MV-4-11 (cell line): Measurements from ENCODE around the gene KIAA1671.

ENCODE experiments used
- DNase-seq: peaks from one replicate; lab custom pipeline; 2025; lab: John Stamatoyannopoulos, UW

The KIAA1671 gene

GRCh38 chr22:25146307-25146706, 193.8 kb downstream of the KIAA1671 start:
- no peak for DNase-seq

- no peak for DNase-seq
Measured at GRCh38 chr22:25146906-25147641, 194.6 kb downstream of the KIAA1671 start.

GRCh38 chr22:25147642-25147928, 195.1 kb downstream of the KIAA1671 start:
- DNase-seq, result no peak

- DNase-seq, result no peak
Measured at GRCh38 chr22:25148149-25148691, 195.7 kb downstream of the KIAA1671 start.

- DNase-seq, result no peak
Measured at GRCh38 chr22:25149014-25149413, 196.5 kb downstream of the KIAA1671 start.

- DNase-seq, result no peak
Measured at GRCh38 chr22:25153961-25154666, 201.6 kb downstream of the KIAA1671 start.

- no peak for DNase-seq
Measured at GRCh38 chr22:25154667-25154999, 202.1 kb downstream of the KIAA1671 start.

GRCh38 chr22:25156736-25157135, 204.2 kb downstream of the KIAA1671 start:
- DNase-seq, result no peak

- DNase-seq, result peak; percentile 39
Measured at GRCh38 chr22:25159028-25159427, 206.5 kb downstream of the KIAA1671 start.

- no peak for DNase-seq
Measured at GRCh38 chr22:25160120-25160996, 207.8 kb downstream of the KIAA1671 start.

GRCh38 chr22:25161017-25161915, 208.8 kb downstream of the KIAA1671 start:
- DNase-seq, result no peak

GRCh38 chr22:25161916-25162530, 209.5 kb downstream of the KIAA1671 start:
- DNase-seq, result no peak

GRCh38 chr22:25162561-25162960, 210.0 kb downstream of the KIAA1671 start:
- no peak for DNase-seq

- no peak for DNase-seq
Measured at GRCh38 chr22:25165785-25166184, 213.3 kb downstream of the KIAA1671 start.

- no peak for DNase-seq
Measured at GRCh38 chr22:25166266-25167040, 213.9 kb downstream of the KIAA1671 start.

- DNase-seq, result no peak
Measured at GRCh38 chr22:25167082-25167481, 214.6 kb downstream of the KIAA1671 start.

GRCh38 chr22:25167834-25168601, 215.5 kb downstream of the KIAA1671 start:
- no peak for DNase-seq

GRCh38 chr22:25169278-25170031, 216.9 kb downstream of the KIAA1671 start:
- no peak for DNase-seq
